Endothelial cell of umbilical vein (primary cell): ENCODE measurements around the gene ADAM22. TPM values are rescaled to one million over a fixed set of nuclear protein-coding genes. Genes with fewer than 3 reads are reported as not detected.

Experiments used
- BruUV-seq: library from RNA; stranded (reverse); fragments of 400-500 nt; replicated peaks from 2 replicates; lab custom pipeline; 2021; lab: Mats Ljungman, UMichigan
- CTCF ChIA-PET: fragments of 300-600, 350-600 bp; sonication (Branson Sonifier 250); formaldehyde crosslinking; loops from one replicate; lab custom pipeline; 2021; ENCODE audit warnings: antibody characterized with exemption, inconsistent platforms; lab: Charles Lee
- POLR2A ChIA-PET: fragments of 300-600, 350-600 bp; sonication (Branson Sonifier 250); formaldehyde crosslinking; loops from one replicate; lab custom pipeline; 2021; ENCODE audit warnings: antibody characterized with exemption, inconsistent platforms; lab: Charles Lee
- DNase-seq: peaks from one replicate; pipeline ENCODE4 v3.0.0-alpha.2; 2011; ENCODE audit warnings: low read depth, low spot score
- FAIRE-seq: peaks from 2 replicates; lab custom pipeline; 2011; peaks lifted over from hg19 to GRCh38; lab: Jason Lieb, UNC
- H2AFZ ChIP-seq: 2 replicates; pipeline ENCODE4 v1.6.0; 2012; ENCODE audit warnings: low read depth, low read length, control low read depth, inconsistent platforms
- H3K27ac ChIP-seq: 2 replicates; pipeline ENCODE4 v1.5.1; 2011; ENCODE audit warnings: low read depth, mild to moderate bottlenecking, control low read depth, low read length, moderate library complexity; ENCODE audit not compliant: insufficient read depth
- H3K27me3 ChIP-seq, 2 experiments: 2 replicates each; pipeline versions ENCODE4 v1.6.0 to v1.6.1; 2011; ENCODE audit warnings: low read length in 2 of 2, mixed read lengths in 1 of 2; ENCODE audit not compliant: control insufficient read depth in 2 of 2, insufficient read depth in 2 of 2
- H3K36me3 ChIP-seq, 2 experiments: 2 replicates in 1 of 2; 3 replicates in 1 of 2; pipeline ENCODE4 v1.5.1; 2011; ENCODE audit warnings: low read length in 2 of 2, mild to moderate bottlenecking in 1 of 2, moderate library complexity in 1 of 2; ENCODE audit not compliant: control insufficient read depth in 2 of 2, insufficient read depth in 2 of 2; ENCODE audit errors: extremely low read depth in 1 of 2
- H3K4me1 ChIP-seq: 3 replicates; pipeline ENCODE4 v1.5.1; 2011; ENCODE audit warnings: mild to moderate bottlenecking, low read length; ENCODE audit not compliant: control insufficient read depth, insufficient read depth; ENCODE audit errors: extremely low read depth
- H3K4me2 ChIP-seq: 2 replicates; pipeline ENCODE4 v1.6.1; 2011; ENCODE audit warnings: low read length, control low read depth, mixed read lengths; ENCODE audit not compliant: insufficient read depth
- H3K4me3 ChIP-seq, 3 experiments: fragments of 200-600 bp in 1 of 3; sonication (generic), shearing (Covaris generic) in 1 of 3; replicated peaks in 1 of 3; 2 replicates each; pipeline ENCODE4 v1.5.1; 2011 to 2016; ENCODE audit warnings: control low read depth in 3 of 3, low read length in 3 of 3, mild to moderate bottlenecking in 2 of 3, inconsistent platforms in 1 of 3, low read depth in 1 of 3, moderate library complexity in 1 of 3; ENCODE audit not compliant: insufficient read depth in 1 of 3
- H3K79me2 ChIP-seq: 2 replicates; pipeline ENCODE4 v1.6.0; 2012; ENCODE audit warnings: low read length, inconsistent platforms; ENCODE audit not compliant: control insufficient read depth, insufficient read depth
- H3K9ac ChIP-seq: replicated peaks from 2 replicates; pipeline ENCODE3; 2011; ENCODE audit warnings: low read length, control low read depth; ENCODE audit not compliant: insufficient read depth; ENCODE audit errors: extremely low read depth
- H3K9me1 ChIP-seq: replicated peaks from 3 replicates; pipeline ENCODE4 v1.6.0; 2011; ENCODE audit warnings: mild to moderate bottlenecking, low read length; ENCODE audit not compliant: control insufficient read depth, insufficient read depth; ENCODE audit errors: extremely low read depth
- H3K9me3 ChIP-seq: replicated peaks from 2 replicates; pipeline ENCODE4 v1.5.1; 2012; ENCODE audit warnings: low read length, inconsistent platforms; ENCODE audit not compliant: control insufficient read depth, insufficient read depth
- H4K20me1 ChIP-seq: replicated peaks from 2 replicates; pipeline ENCODE3; 2011; ENCODE audit warnings: mild to moderate bottlenecking, low read length; ENCODE audit not compliant: control insufficient read depth, insufficient read depth; ENCODE audit errors: extremely low read depth
- CTCF ChIP-seq, 2 donors: IDR thresholded peaks; 1 replicate in 1 of 2; 2 replicates in 1 of 2; pipeline ENCODE4 v1.5.1; 2011; ENCODE audit warnings: low read length in 2 of 2, mild to moderate bottlenecking in 2 of 2, moderate library complexity in 2 of 2, control low read depth in 1 of 2, inconsistent platforms in 1 of 2, low read depth in 1 of 2; ENCODE audit not compliant: insufficient read depth in 1 of 2; ENCODE audit errors: extremely low read depth in 1 of 2
- EZH2 ChIP-seq: IDR thresholded peaks from 2 replicates; pipeline ENCODE4 v1.6.1; 2012; ENCODE audit warnings: borderline replicate concordance, low read depth, mild to moderate bottlenecking, moderate library complexity, low read length, inconsistent platforms; ENCODE audit not compliant: severe bottlenecking
- FOS ChIP-seq: IDR thresholded peaks from 2 replicates; pipeline ENCODE4 v1.6.1; 2011; ENCODE audit warnings: mild to moderate bottlenecking, low read length, moderate library complexity, borderline replicate concordance; ENCODE audit not compliant: insufficient read depth
- GATA2 ChIP-seq: IDR thresholded peaks from 2 replicates; pipeline ENCODE4 v1.7.0; 2011; ENCODE audit warnings: low read depth, mild to moderate bottlenecking, moderate library complexity, mixed read lengths, low read length; ENCODE audit not compliant: insufficient read length, insufficient read depth
- JUN ChIP-seq: IDR thresholded peaks from 2 replicates; pipeline ENCODE4 v1.6.1; 2011; ENCODE audit warnings: borderline replicate concordance, low read depth; ENCODE audit not compliant: insufficient read length, insufficient read depth
- MAX ChIP-seq: IDR thresholded peaks from 2 replicates; pipeline ENCODE4 v1.6.1; 2011; ENCODE audit not compliant: insufficient read depth, insufficient read length
- MYC ChIP-seq: IDR thresholded peaks from one replicate; pipeline ENCODE4 v1.6.1; 2011; ENCODE audit warnings: mild to moderate bottlenecking, low read depth, low read length
- POLR2A ChIP-seq: IDR thresholded peaks from 2 replicates; pipeline ENCODE4 v1.6.1; 2012; ENCODE audit warnings: low read depth, mild to moderate bottlenecking, control low read depth, low read length
- POLR2AphosphoS5 ChIP-seq: IDR thresholded peaks from 2 replicates; pipeline ENCODE4 v1.6.1; 2012; ENCODE audit warnings: low read depth, mild to moderate bottlenecking, control low read depth, low read length, moderate library complexity; ENCODE audit not compliant: insufficient read depth
- dilution Hi-C: fragments of 300-500 bp; cut with MboI; formaldehyde crosslinking; loops from one replicate; pipeline ENCODE4 v1.15.0; 2019; ENCODE audit warnings: low sequenced_read_pairs; ENCODE audit not compliant: extremely low pct_ligation_motif_present
- intact Hi-C: fragments of 100-400 bp; cut with micrococcal nuclease; formaldehyde crosslinking; loops from one replicate; pipeline ENCODE4 v1.10.0; 2022
- polyA plus RNA-seq, 4 experiments: library from polyadenylated mRNA; depleted of rRNA in 3 of 4; stranded (reverse) in 3 of 4; unstranded in 1 of 4; fragments of >200 nt; gene quantifications; 2 replicates each; pipeline versions ENCODE4 v1.2.1 to v1.2.3, GENCODE V29; 2011 to 2012; ENCODE audit warnings: missing spikeins in 1 of 4
- total RNA-seq: library from RNA; stranded (reverse); gene quantifications from 2 replicates; pipeline ENCODE4 v1.2.3, GENCODE V29; 2021

ADAM22 gene
- total and polyA plus RNA-seq, 2 donors (not counting 3 experiments of a cell fraction or from before 2014, with no cell fraction given) = 0.33 to 0.53 TPM

- no peak overlapping the region for H3K4me3 ChIP-seq
- H3K4me1 ChIP-seq = no peaks in the 10 kb centered on the region
- H2AFZ ChIP-seq = no peak overlapping the region
- dilution Hi-C loops = no loop called here
- DNase-seq (no peak), FAIRE-seq (no peak)
- BruUV-seq = no TSS peak
- no peaks in the 10 kb centered on the region for H3K27me3 ChIP-seq
- no peaks in the 10 kb centered on the region for H3K79me2 ChIP-seq
- H3K9me3 ChIP-seq = no peaks in the 10 kb centered on the region
- H3K36me3 ChIP-seq = peaks cover 13 to 14% of the 10 kb centered on the region in 2 experiments
- ChIA-PET CTCF (interaction anchor here (1.1 to 1.3 kb wide), 2 partner anchors 12 to 18 kb away, joined by 3 to 4 read pairs; partner anchors contain the start of gene SRI), POLR2A (no interaction called here)
- no peak overlapping the region for H3K4me2 ChIP-seq
- no peaks in the 10 kb centered on the region for H3K9me1 ChIP-seq
- no peak for TF ChIP-seq POLR2A
- TF ChIP-seq EZH2 = no peak
- no peak for TF ChIP-seq GATA2
- no peak for TF ChIP-seq JUN
- TF ChIP-seq MYC = no peak
- TF ChIP-seq POLR2AphosphoS5 = no peak
- TF ChIP-seq CTCF (IDR thresholded peaks at IDR 0.05; ENCODE audit: extremely low read depth in 1 of 2, insufficient read depth in 1 of 2, low read depth in 1 of 2, low read length in 2 of 2) = no peak
- TF ChIP-seq MAX = no peak
- TF ChIP-seq FOS = no peak
- H3K27ac ChIP-seq = no peak overlapping the region
- intact Hi-C loops = no loop called here
- H4K20me1 ChIP-seq = peaks cover 5% of the 10 kb centered on the region
- H3K9ac ChIP-seq = no peak overlapping the region
Observed at GRCh38 chr7:88202278-88202677, 268.2 kb downstream of the ADAM22 start.
